NCI-H2107 treated with DMSO at 0.1 percent for 48 hours (cell line): ENCODE results near the gene TNFAIP6.

Experiments
- DNase-seq: peaks from one replicate; lab custom pipeline; 2025; ENCODE audit not compliant: unreplicated experiment; lab: John Stamatoyannopoulos, UW

Gene TNFAIP6

GRCh38 chr2:151359768-151360461 lies 2.5 kb downstream of the TNFAIP6 start:
- DNase-seq = no peak

DNA sequence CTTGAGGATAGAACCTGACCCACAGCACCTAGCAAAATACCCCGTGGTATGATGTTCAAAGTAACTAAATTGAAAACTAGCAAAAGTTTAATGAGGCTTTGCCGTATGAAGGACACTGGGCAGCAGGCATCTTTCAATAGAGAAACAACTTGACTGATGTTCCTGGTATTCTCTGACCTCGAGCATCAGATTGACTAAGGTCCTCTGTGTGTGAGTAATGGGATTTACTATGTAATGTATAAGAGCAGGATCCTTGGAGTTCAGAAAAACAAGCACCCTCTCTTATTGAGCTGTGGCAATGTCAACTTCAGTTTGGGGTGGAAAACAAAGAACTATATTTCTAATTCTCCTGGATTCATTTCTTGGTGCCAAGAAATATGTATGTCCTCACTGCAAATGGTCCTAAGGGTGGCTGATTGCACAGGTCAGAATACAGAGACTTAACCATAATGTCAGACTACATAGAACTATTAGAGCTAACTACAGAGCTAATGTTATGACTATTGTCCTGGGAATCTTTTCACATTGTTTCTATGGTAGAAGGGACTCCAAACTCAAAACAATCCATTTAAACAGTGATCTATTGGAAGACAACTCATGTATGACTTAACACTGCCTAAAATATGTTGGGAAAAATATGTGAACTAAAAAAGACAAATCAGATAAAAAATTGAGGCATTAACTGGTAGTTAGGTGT lies 4.4 kb downstream of the TNFAIP6 start:
- no peak for DNase-seq

GRCh38 chr2:151363709-151364108 lies 6.3 kb downstream of the TNFAIP6 start:
- DNase-seq = no peak

DNA sequence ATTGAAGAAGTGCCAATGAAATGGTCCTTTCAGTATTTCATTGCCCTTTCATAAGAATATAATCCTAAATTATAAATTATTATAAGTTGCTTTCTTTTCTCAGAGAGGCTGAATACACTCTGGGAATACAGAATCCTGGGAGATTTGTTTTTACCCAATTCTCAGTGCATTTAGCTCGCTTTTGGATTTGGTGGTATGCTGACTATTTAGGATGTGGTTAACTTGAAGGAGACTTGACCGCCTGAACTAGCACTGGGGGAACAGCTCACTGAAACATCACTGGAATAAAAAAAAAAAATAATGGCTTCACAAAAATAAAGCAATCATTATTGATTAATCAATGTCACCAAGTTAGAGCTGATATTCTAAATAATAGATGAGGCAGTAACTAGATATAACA lies 10.2 kb downstream of the TNFAIP6 start:
- no peak for DNase-seq

- no peak for DNase-seq
Measured at GRCh38 chr2:151374436-151374835, 17.0 kb downstream of the TNFAIP6 start.

DNA sequence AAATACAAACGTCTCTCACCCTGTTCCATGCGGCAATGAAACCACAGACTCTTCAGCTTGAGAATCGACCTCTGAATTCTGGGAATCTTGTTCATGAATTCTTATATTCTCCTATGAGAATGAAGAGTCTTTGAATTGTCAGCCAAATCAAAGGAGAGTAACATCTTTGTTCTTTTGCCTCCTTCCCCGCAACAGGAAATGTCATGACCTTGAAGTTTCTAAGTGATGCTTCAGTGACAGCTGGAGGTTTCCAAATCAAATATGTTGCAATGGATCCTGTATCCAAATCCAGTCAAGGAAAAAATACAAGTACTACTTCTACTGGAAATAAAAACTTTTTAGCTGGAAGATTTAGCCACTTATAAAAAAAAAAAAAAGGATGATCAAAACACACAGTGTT lies 21.8 kb downstream of the TNFAIP6 start:
- DNase-seq = no peak

DNA sequence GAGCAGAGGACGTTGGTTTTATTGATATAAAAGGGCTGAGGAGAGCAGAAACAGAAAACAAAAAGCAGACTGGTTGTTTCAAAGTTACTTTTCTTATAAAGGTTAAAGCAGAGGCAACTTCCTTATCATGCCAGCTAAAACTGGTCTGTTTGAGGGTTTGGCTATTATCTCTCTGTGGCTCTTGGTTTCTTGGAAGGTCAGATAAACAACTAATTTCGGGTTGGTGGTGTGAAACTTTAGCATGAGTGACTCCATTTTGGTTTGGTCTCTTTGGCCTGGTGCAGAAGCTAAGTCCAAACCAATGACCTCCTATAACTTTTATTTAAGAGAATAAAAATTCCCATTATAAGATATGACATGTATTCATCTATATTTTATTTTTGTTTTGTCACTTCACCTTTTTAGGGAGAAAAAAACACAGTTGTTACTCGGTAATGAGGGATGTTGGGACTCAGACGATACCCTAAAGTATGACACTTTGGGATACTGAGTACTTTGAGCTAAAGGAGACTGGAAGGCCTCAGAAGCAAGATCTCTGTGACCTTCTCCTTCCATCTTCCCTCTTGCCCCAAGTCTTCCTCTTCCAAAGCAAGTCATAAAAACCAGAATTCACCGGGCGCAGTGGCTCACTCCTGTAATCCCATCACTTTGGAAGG lies 23.3 kb downstream of the TNFAIP6 start:
- no peak for DNase-seq

- DNase-seq = no peak
Measured at GRCh38 chr2:151381266-151381665, 23.9 kb downstream of the TNFAIP6 start.

- no peak for DNase-seq
Measured at GRCh38 chr2:151388011-151388410, 30.6 kb downstream of the TNFAIP6 start.

DNA sequence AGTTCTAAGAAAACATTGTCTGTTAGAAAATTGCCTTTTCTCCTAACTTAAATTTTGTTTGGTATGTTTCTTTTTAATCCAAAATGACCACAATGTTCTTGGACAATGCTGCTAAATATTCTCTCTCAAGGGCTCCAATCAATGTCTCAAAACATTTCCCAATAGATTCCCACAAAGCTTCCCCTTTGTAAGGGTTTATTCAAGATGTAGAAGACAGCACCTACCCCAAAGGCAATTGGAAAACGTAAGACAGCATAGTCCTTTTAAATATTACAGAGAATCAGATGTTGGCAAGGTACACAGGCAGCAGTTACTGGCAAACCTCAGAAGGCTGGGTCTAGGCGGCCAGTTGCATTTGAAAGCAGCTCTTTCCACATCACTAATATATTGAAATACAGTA lies 34.0 kb downstream of the TNFAIP6 start:
- DNase-seq = no peak

- no peak for DNase-seq
Measured at GRCh38 chr2:151394509-151394908, 37.1 kb downstream of the TNFAIP6 start.

DNA sequence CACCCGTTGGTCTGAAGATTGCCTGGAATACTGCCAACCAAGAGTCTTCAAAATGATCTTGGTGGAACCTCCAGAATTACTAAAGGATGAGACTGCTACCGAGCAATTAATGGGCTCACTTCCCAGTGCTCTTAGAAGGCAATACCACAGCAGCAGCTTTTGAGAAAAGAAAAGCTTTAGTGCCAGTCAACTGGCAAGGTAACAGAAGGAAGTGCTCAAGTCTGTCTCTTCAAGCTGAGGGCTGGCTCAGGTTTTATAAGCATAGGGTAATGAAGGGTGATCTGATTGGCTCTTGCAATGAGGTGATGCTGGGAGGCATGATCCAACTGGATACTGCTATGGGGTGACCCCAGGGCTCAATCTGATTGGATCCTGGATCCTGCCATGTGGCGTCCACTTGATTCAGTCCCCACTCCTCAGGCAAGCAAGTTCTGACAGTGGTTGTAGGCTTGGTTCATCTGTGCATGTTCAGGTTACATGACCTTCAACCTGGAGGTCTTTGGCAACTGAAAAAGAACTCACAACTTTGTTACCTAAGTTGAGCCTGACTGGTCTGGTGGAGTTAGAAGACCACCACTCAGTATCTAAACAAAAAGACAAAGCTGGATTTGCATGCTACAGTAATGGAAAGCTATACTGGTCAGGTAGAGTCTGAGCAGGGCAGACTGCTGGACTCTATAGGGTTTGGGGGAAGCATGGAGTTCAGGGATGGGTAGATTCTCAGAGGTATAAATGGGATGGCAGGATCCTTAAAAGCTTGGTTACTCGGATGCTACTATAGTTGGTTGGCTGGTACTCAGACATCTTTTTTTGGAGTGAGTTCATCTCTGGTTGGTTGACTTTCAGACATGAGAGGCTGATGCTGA lies 38.4 kb downstream of the TNFAIP6 start:
- DNase-seq = no peak

DNA sequence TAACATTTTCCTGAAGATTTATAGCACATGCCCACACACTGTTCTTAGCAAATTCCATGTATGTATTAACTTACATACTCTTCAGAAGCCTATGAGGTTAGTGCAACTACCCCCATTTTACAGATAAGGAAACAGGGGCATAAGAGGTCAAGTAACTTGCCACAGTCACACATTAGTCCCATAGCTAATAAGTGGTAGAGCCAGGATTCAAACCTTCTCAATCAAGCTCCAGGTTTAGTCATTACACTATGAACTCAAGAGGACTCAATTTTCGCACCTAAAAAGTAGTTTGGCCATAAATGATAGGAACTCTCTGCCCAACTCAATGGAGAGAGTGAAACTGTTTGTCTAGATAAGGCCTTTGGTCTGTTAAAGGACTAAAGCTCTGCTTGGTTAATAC lies 42.6 kb downstream of the TNFAIP6 start:
- no peak for DNase-seq

GRCh38 chr2:151401149-151401548 lies 43.8 kb downstream of the TNFAIP6 start:
- no peak for DNase-seq

DNA sequence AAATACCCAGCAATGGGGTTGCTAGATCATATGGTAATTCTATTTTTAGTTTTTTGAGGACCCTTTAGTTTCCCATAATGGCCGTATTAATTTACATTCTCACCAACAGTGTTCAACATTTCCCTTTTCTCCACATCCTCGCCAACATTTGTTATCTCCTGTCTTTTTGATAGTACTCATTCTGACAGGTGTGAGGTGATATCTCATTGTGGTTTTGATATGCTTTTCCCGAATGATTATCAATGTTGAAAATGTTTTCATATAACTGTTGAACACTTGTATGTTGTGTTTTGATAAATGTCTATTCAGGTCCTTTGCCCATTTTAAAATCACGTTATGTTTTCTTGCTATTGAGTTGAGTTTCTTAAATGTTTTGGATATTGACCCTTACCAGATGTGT lies 46.5 kb downstream of the TNFAIP6 start:
- no peak for DNase-seq

DNA sequence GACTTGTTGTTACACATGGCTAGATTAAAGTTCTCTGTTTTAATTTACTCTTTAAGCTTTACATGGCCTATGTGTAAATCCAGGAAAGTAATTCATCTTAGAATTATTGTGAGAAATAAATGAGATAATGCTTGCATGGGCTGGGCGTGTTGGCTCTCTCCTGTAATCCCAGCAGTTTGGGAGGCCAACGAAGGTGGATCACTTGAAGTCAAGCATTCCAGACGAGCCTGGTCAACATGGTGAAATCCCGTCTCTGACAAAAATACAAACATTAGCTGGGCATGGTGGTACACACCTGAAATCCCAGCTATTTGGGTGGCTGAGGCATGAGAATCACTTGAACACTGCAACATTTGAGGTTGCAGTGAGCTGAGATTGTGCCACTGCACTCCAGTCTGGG lies 48.0 kb downstream of the TNFAIP6 start:
- DNase-seq = no peak

- no peak for DNase-seq
Measured at GRCh38 chr2:151407281-151407680, 49.9 kb downstream of the TNFAIP6 start.

DNA sequence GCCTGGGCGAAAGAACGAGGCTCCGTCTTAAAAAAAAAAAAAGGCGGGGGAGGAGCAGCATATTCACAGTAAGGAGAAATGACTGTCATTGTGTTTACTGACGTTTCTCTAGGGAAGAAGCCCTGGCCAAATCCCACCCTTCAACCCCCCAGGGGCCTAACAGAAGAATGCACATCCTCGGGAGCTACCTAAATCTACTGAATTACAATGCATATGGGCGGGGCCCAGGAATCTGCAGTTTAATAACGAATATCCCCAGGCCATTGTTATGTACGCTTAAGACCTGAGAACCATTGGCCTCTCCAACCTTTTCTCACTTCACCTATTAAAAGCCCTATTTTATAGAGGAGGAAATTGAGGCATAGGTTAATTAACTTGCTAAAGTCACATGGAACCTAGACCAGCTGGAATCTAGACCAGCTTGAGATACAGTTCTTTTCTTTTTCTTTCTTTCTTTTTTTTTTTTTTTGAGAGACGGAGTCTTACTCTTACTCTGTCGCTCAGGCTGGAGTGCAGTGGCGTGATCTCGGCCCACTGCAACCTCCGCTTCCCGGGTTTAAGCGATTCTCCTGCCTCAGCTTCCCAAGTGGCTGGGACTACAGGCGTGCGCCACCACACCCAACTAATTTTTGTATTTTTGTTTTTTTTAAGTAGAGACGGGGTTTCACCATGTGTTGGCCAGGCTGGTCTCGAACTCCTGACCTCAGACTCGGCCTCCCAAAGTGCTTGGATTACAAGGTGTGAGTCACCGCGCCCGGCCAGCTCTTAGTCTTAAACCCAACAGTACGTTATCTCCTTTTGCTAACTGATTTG lies 51.6 kb downstream of the TNFAIP6 start:
- DNase-seq = no peak

DNA sequence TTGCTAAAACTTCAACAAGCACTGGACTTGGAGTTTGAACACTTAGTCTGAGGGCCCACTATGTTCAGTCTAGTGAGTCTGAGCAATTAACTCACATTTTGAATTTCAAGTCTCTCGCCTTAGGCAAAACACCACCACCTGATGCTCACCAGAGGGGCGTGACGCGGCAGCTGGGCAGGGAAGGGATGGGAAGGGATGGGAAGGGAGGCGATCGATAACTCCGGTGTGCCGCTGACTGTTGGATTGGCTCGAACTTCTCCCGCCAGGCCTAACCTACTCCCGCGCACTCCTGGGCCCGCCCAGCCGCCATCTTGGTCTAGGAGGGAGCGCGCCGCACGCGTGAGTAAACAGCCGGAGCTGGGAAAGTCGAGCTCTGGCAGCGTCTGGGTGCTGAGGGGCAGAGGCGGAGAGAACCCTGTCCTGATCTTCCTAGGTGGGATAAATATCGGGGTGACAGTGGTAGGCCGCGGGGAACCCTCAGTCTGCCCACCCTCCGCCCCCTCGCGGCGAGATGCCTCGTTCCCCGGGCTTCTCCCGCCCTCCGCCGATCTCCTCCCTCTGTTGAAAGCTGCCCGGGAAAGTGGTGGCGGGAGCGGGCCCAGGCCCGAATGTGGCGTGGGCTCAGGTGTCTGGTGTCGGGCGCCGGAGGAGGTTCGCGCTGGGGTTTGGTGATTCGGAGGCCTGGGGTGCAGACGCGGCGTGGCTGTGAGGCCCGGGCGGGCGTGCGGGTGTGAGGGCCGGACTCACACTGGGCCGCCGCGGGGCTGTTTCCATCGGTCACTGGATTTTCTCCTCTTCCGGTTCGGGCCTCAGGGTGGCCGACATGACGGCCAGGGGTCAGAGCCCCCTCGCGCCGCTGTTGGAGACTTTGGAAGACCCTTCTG lies 52.5 kb downstream of the TNFAIP6 start, which contains the start of gene RIF1:
Gene RIF1, plus strand, starts transcription at position 302 of the 884 bp plus-strand sequence. Its CDS starts 522 bp downstream, at position 824.
- DNase-seq = peak; percentile 90
